ENCODE measurements around the gene RAET1E.

RAET1E gene

GRCh38 chr6:149884617-149885016 lies 13.3 kb downstream of the RAET1E start:
- no peak for TF ChIP-seq CTCF (IDR thresholded peaks at IDR 0.05; ENCODE audit: insufficient read depth, low read length, missing control alignments)
- no peak for DNase-seq (ENCODE audit: low read depth, low spot score)
- ChIA-PET POLR2A (no interaction called here), CTCF (interaction anchor here (1.0 kb wide), 1 partner anchor 19 kb away, joined by 3 read pairs; no protein-coding TSS in a partner anchor)
- no peak overlapping the region for H3K4me3 ChIP-seq (ENCODE audit: low read depth, low read length)

- no peak for TF ChIP-seq CTCF (IDR thresholded peaks at IDR 0.05; ENCODE audit: insufficient read depth, low read length, missing control alignments)
- CTCF ChIA-PET: interaction anchor here (1.0 kb wide), 1 partner anchor 19 kb away, joined by 3 read pairs; no protein-coding TSS in a partner anchor
- H3K4me3 ChIP-seq (ENCODE audit: low read depth, low read length): no peak overlapping the region
- no peak for DNase-seq (ENCODE audit: low read depth, low spot score)
- POLR2A ChIA-PET: no interaction called here
Measured at GRCh38 chr6:149884215-149884614, 13.7 kb downstream of the RAET1E start.

- H3K4me3 ChIP-seq (ENCODE audit: low read depth, low read length): no peak overlapping the region
- POLR2A ChIA-PET: no interaction called here
- CTCF ChIA-PET: interaction anchor here (1.5 kb wide), 1 partner anchor 16 kb away, joined by 5 read pairs; no protein-coding TSS in a partner anchor
- TF ChIP-seq CTCF (IDR thresholded peaks at IDR 0.05; ENCODE audit: insufficient read depth, low read length, missing control alignments): no peak
- no peak for DNase-seq (ENCODE audit: low read depth, low spot score)
Measured at GRCh38 chr6:149881860-149882259, 16.1 kb downstream of the RAET1E start.

- ChIA-PET CTCF (interaction anchor here (5.1 kb wide), 1 partner anchor 16 kb away, joined by 34 read pairs; the partner anchor contains the start of gene LRP11), POLR2A (no interaction called here)
- no peak for TF ChIP-seq CTCF (IDR thresholded peaks at IDR 0.05; ENCODE audit: insufficient read depth, low read length, missing control alignments)
- no peak overlapping the region for H3K4me3 ChIP-seq (ENCODE audit: low read depth, low read length)
- DNase-seq (ENCODE audit: low read depth, low spot score): no peak
Measured at GRCh38 chr6:149881066-149881766, 16.7 kb downstream of the RAET1E start.

GRCh38 chr6:149877659-149878058 lies 20.3 kb downstream of the RAET1E start:
- ChIA-PET POLR2A (no interaction called here), CTCF (interaction anchor here (1.4 to 5.1 kb wide), 3 partner anchors 8 to 43 kb away, joined by 4 to 34 read pairs (median 8); partner anchors contain the start of gene LRP11)
- TF ChIP-seq CTCF (IDR thresholded peaks at IDR 0.05; ENCODE audit: insufficient read depth, low read length, missing control alignments): no peak
- no peak overlapping the region for H3K4me3 ChIP-seq (ENCODE audit: low read depth, low read length)
- DNase-seq (ENCODE audit: low read depth, low spot score): no peak

GRCh38 chr6:149876241-149876933 lies 21.5 kb downstream of the RAET1E start:
- no peak for TF ChIP-seq CTCF (IDR thresholded peaks at IDR 0.05; ENCODE audit: insufficient read depth, low read length, missing control alignments)
- no peak overlapping the region for H3K4me3 ChIP-seq (ENCODE audit: low read depth, low read length)
- no peak for DNase-seq (ENCODE audit: low read depth, low spot score)
- CTCF ChIA-PET: interaction anchor here (1.4 to 5.1 kb wide), 2 partner anchors 11 to 41 kb away, joined by 4 to 34 read pairs; partner anchors contain the start of gene LRP11
- POLR2A ChIA-PET: no interaction called here

Measured in AG04449 (cell line).